A549 (cell line): ENCODE data around the gene MIB1. TPM values are rescaled to one million over a fixed set of nuclear protein-coding genes. Genes with fewer than 3 reads are reported as not detected.

ENCODE experiments used
- ATAC-seq, 2 experiments: fragments of 200-7000 bp in 1 of 2; fragments of >200 bp in 1 of 2; cut with Nextera tagmentation in 1 of 2; cut with Tn5 transposase in 1 of 2; 3 replicates each; pipeline versions ENCODE4 v1.8.0 to v1.9.1; 2018 to 2020; ENCODE audit warnings: mild to moderate bottlenecking in 1 of 2, moderate library complexity in 1 of 2
- CTCF ChIA-PET: fragments of 300-600 bp; sonication (Branson Sonifier 250); formaldehyde crosslinking; extraction: SDS; loops from one replicate; lab custom pipeline; 2021; ENCODE audit warnings: antibody characterized with exemption, inconsistent platforms; lab: Yijun Ruan, JAX
- POLR2A ChIA-PET: fragments of 350-600 bp; formaldehyde crosslinking; extraction: SDS; loops from one replicate; lab custom pipeline; 2021; ENCODE audit warnings: antibody characterized with exemption, inconsistent platforms; lab: Yijun Ruan, JAX
- DNase-seq, 2 experiments: peaks; one replicate each; pipeline versions ENCODE4 v3.0.0 to v3.0.0-alpha.2; 2011 to 2016; ENCODE audit warnings: low read depth in 1 of 2, low spot score in 1 of 2
- FAIRE-seq: peaks from 2 replicates; lab custom pipeline; 2011; peaks lifted over from hg19 to GRCh38; lab: Jason Lieb, UNC
- H3K27ac ChIP-seq, 2 experiments: fragments of >200 bp; sonication (Bioruptor Twin); formaldehyde crosslinking; 3 replicates each; pipeline ENCODE4 v1.5.1; 2016 to 2017
- H3K4me1 ChIP-seq: fragments of >200 bp; sonication (Bioruptor Twin); formaldehyde crosslinking; 3 replicates; pipeline ENCODE4 v1.6.1; 2016
- H3K4me2 ChIP-seq: fragments of >200 bp; sonication (Bioruptor Twin); formaldehyde crosslinking; 3 replicates; pipeline ENCODE4 v1.6.1; 2016
- H3K4me3 ChIP-seq: fragments of >200 bp; sonication (Bioruptor Twin); formaldehyde crosslinking; 3 replicates; pipeline ENCODE4 v1.5.1; 2016
- H3K9me3 ChIP-seq: fragments of >200 bp; sonication (Bioruptor Twin); formaldehyde crosslinking; 3 replicates; pipeline ENCODE4 v1.6.1; 2016
- CEBPB ChIP-seq, 2 experiments: fragments of >200 bp in 1 of 2; sonication (Bioruptor Twin) in 1 of 2; formaldehyde crosslinking in 1 of 2; IDR thresholded peaks; 2 replicates each; pipeline ENCODE4 v1.6.1; 2012 to 2016
- FOSB ChIP-seq: fragments of 250-450 bp; sonication (Bioruptor Pico); IDR thresholded peaks from 2 replicates; pipeline ENCODE4 v1.5.0; 2020; ENCODE audit warnings: mild to moderate bottlenecking, moderate library complexity
- GATA3 ChIP-seq: IDR thresholded peaks from 2 replicates; pipeline ENCODE4 v1.6.1; 2012; ENCODE audit warnings: borderline replicate concordance
- HDAC2 ChIP-seq: fragments of 200-600 bp; sonication (generic); IDR thresholded peaks from 2 replicates; pipeline ENCODE4 v1.6.1; 2016
- JUN ChIP-seq, 2 experiments: fragments of >200 bp; sonication (Bioruptor Twin); formaldehyde crosslinking; IDR thresholded peaks; 2 replicates in 1 of 2; 3 replicates in 1 of 2; pipeline ENCODE4 v1.6.1; 2016 to 2017
- MAZ ChIP-seq: fragments of 150-350 bp; IDR thresholded peaks from 2 replicates; pipeline ENCODE4 v1.6.1; 2014; ENCODE audit warnings: antibody characterized with exemption, low read depth, low read length, borderline replicate concordance
- MYC ChIP-seq: IDR thresholded peaks from 2 replicates; pipeline ENCODE4 v1.6.1; 2012; ENCODE audit warnings: mild to moderate bottlenecking, inconsistent platforms, low read length, improper control_type of control experiment, borderline replicate concordance
- NFE2L2 ChIP-seq: fragments of 150-350 bp; conservative IDR thresholded peaks from 2 replicates; pipeline ENCODE4 v1.6.1; 2014; ENCODE audit warnings: low read length
- PHF8 ChIP-seq: fragments of 200-600 bp; sonication (generic); IDR thresholded peaks from 2 replicates; pipeline ENCODE4 v1.6.1; 2016; ENCODE audit warnings: low read depth, mild to moderate bottlenecking, antibody characterized with exemption, moderate library complexity, borderline replicate concordance
- POLR2A ChIP-seq: IDR thresholded peaks from 2 replicates; pipeline ENCODE4 v1.6.1; 2012; ENCODE audit warnings: mild to moderate bottlenecking, low read length
- RAD21 ChIP-seq, 2 experiments: fragments of >200 bp in 1 of 2; sonication (Bioruptor Twin) in 1 of 2; formaldehyde crosslinking in 1 of 2; IDR thresholded peaks in 1 of 2; conservative IDR thresholded peaks in 1 of 2; 2 replicates in 1 of 2; 3 replicates in 1 of 2; pipeline ENCODE4 v1.6.1; 2012 to 2018; ENCODE audit warnings: inconsistent platforms in 1 of 2
- RCOR1 ChIP-seq: fragments of 150-350 bp; IDR thresholded peaks from 2 replicates; pipeline ENCODE4 v1.6.1; 2014; ENCODE audit warnings: antibody characterized with exemption, low read length, low read depth
- SREBF2 ChIP-seq: fragments of 450-650 bp; IDR thresholded peaks from 2 replicates; pipeline ENCODE4 v1.6.1; 2014; ENCODE audit warnings: mild to moderate bottlenecking, moderate library complexity
- WGBS: methylation state at CpG from one replicate; pipeline ENCODE4 v1.1.6; 2017; ENCODE audit errors: missing lambda C conversion rate; 5-methylcytosine and 5-hydroxymethylcytosine counted together
- polyA minus RNA-seq: library from RNA; depleted of rRNA, polyadenylated mRNA; stranded (reverse); fragments of >200 nt; gene quantifications from 2 replicates; pipeline ENCODE4 v1.2.3, GENCODE V29; 2011; rRNA and poly(A)+ RNA removed
- polyA plus RNA-seq, 4 experiments: library from polyadenylated mRNA; depleted of rRNA in 3 of 4; stranded (reverse); fragments of >200 nt; fragmentation: RNase III in 1 of 4; extraction: RNeasy Plus Mini Kit Qiagen cat#74134 plus additional on column Dnase treatment in 1 of 4; gene quantifications; 2 replicates in 3 of 4; 3 replicates in 1 of 4; pipeline ENCODE4 v1.2.3, GENCODE V29; 2011 to 2017
- TF ChIP-seq, protein P1 (sequence below): fragments of >200 bp; sonication (Bioruptor Twin); formaldehyde crosslinking; IDR thresholded peaks from 3 replicates; pipeline ENCODE4 v1.6.1; 2016
- TF ChIP-seq, protein P2 (sequence below): fragments of 450-650 bp; IDR thresholded peaks from 2 replicates; pipeline ENCODE4 v1.6.1; 2014; ENCODE audit warnings: antibody characterized with exemption
- TF ChIP-seq, protein P3 (sequence below): IDR thresholded peaks from 2 replicates; pipeline ENCODE4 v1.6.1; 2012
- TF ChIP-seq, protein P4 (sequence below): fragments of 250-450 bp; sonication (Bioruptor Pico); IDR thresholded peaks from 2 replicates; pipeline ENCODE4 v1.5.0; 2020; ENCODE audit warnings: low read depth, mild to moderate bottlenecking, moderate library complexity
- TF ChIP-seq, protein P5 (sequence below): fragments of 250-450 bp; sonication (Bioruptor Pico); IDR thresholded peaks from 2 replicates; pipeline ENCODE4 v1.5.0; 2021; ENCODE audit warnings: mild to moderate bottlenecking, moderate library complexity, borderline replicate concordance
- TF ChIP-seq, protein P6 (sequence below): IDR thresholded peaks from 2 replicates; pipeline ENCODE4 v1.6.1; 2012

The MIB1 gene
- polyA plus RNA-seq (2011; rRNA removed) (20.3 and 22.2 TPM in 2 replicates), polyA plus RNA-seq (2017; fragmentation: RNase III; extraction: RNeasy Plus Mini Kit Qiagen cat#74134 plus additional on column Dnase treatment) (8.4 to 9.7 TPM (median 9.6 TPM) in 3 replicates), polyA minus RNA-seq (51.8 and 53.5 TPM in 2 replicates)
- polyA plus RNA-seq (2012; cell fraction: cytosol; rRNA removed) = 1.8 and 2.0 TPM in 2 replicates
- polyA plus RNA-seq (2012; cell fraction: nucleus; rRNA removed) = 1.5 and 2.3 TPM in 2 replicates

DNA sequence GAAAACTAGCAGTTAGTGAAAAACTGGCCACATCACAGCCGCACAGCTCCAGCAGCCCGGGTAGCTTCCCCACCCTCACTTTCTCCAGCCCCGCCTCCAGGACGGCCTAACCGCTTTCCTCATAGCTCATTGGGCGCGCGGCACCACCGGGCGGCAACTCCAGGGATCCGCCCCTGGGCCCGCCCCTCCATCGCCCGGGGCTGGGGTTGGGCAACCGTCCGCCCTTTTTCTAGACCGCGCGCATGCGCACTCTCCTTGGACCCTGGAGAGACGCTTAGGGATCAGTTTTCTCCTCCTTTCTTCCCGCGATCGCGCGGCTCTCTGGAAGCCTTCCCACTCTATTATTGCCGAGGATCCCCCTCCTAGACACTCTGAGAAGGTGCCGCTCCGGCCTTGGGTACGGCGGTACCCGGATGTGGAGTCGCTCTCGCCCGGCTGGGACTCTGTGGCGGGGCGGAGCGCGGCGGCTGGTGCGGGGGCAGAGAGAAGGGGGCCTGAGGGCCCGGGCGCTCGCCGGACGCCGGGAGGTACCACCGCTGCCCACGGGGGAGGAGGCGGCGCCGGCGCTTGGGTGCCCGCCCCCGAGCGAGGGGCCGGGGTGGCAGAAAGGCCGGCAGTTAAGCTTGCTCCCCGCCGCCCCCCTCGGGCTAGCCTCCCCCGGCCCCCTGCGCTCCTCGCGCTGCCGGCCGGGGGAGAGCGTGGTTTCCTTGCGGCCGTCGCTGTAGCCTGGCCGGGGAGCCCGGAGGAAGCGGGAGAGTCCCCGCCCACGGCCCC, at the start of gene MIB1:
TSS of gene MIB1 (plus strand) at position 255 of the 774 bp plus-strand sequence. CDS start 792 bp downstream, outside the sequence.
- H3K4me1 ChIP-seq = peaks cover 8% of the 10 kb centered on the region; the same call in 2 of the 3 replicates
- H3K4me3 ChIP-seq = peak within 1 kb of the TSS; percentile 92
- TF ChIP-seq HDAC2 = no peak
- peak; percentile 73 to 89 for TF ChIP-seq CEBPB (IDR thresholded peaks at IDR 0.05)
- TF ChIP-seq POLR2A = peak; percentile 47
- TF ChIP-seq, protein P1, sequence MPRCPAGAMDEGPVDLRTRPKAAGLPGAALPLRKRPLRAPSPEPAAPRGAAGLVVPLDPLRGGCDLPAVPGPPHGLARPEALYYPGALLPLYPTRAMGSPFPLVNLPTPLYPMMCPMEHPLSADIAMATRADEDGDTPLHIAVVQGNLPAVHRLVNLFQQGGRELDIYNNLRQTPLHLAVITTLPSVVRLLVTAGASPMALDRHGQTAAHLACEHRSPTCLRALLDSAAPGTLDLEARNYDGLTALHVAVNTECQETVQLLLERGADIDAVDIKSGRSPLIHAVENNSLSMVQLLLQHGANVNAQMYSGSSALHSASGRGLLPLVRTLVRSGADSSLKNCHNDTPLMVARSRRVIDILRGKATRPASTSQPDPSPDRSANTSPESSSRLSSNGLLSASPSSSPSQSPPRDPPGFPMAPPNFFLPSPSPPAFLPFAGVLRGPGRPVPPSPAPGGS = 0 out of 3 replicates have a peak, but pooled peaks have one; percentile 26
- TF ChIP-seq RAD21 (conservative IDR thresholded peaks at IDR 0.05 in 1 of 2, IDR thresholded peaks at IDR 0.05 in 1 of 2) = no peak
- TF ChIP-seq PHF8 = peak; percentile 62; the same call in 1 of the 2 replicates
- peak in 1 of 2 experiments; percentile 65; a peak in 2 of 5 replicates for TF ChIP-seq JUN (IDR thresholded peaks at IDR 0.05)
- TF ChIP-seq, protein P2, sequence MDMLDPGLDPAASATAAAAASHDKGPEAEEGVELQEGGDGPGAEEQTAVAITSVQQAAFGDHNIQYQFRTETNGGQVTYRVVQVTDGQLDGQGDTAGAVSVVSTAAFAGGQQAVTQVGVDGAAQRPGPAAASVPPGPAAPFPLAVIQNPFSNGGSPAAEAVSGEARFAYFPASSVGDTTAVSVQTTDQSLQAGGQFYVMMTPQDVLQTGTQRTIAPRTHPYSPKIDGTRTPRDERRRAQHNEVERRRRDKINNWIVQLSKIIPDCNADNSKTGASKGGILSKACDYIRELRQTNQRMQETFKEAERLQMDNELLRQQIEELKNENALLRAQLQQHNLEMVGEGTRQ = peak; percentile 45; the same call in 1 of the 2 replicates
- TF ChIP-seq, protein P3, sequence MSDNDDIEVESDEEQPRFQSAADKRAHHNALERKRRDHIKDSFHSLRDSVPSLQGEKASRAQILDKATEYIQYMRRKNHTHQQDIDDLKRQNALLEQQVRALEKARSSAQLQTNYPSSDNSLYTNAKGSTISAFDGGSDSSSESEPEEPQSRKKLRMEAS = peak; percentile 42; the same call in 1 of the 2 replicates
- H3K27ac ChIP-seq = peak within 1 kb of the TSS; percentile 94 to 100
- ChIA-PET POLR2A (interaction anchor here (1.0 to 1.8 kb wide), 4 partner anchors 11 to 141 kb away, joined by 3 to 17 read pairs (median 6); partner anchors contain the start of genes ABHD3 and ESCO1), CTCF (interaction anchor here (0.9 to 1.3 kb wide), 3 partner anchors 12 to 140 kb away, joined by 3 to 4 read pairs (median 3); partner anchors contain the start of genes ABHD3 and ESCO1)
- WGBS = 1% methylated on average over 11 of the region's 76 CpGs
- H3K4me2 ChIP-seq = peak within 1 kb of the TSS; percentile 77
- no peak for FAIRE-seq
- no peaks in the 10 kb centered on the region for H3K9me3 ChIP-seq
- ATAC-seq = peak; percentile 96 to 99
- peak; percentile 65 to 93 for DNase-seq

DNA sequence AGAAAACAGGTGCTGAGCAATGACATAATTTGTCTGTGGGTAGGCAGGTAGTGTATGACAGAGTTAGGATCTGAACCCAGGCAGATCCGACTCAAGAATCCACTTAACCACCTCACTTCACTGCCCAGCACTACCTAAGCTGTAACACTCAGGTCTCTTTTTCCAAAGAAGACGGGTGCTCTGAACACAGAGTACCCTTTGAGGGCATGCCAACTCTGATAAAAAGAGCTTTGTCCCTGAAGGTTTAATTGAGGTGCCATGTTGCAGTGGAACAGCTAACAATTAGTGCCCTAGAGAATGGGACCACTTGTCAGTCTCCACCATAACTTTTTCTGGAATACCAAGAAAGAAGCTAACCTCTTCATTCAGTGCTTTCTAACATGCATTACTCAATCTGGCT, 47.3 kb upstream of the MIB1 start:
- ATAC-seq (no peak), DNase-seq (no peak), FAIRE-seq (no peak)
- H3K27ac ChIP-seq = no peak overlapping the region
- peaks cover 8% of the 10 kb centered on the region for H3K9me3 ChIP-seq
- TF ChIP-seq, protein P4, sequence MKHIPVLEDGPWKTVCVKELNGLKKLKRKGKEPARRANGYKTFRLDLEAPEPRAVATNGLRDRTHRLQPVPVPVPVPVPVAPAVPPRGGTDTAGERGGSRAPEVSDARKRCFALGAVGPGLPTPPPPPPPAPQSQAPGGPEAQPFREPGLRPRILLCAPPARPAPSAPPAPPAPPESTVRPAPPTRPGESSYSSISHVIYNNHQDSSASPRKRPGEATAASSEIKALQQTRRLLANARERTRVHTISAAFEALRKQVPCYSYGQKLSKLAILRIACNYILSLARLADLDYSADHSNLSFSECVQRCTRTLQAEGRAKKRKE (CRISPR knock-in tag) = no peak
- no peak for TF ChIP-seq RCOR1
- H3K4me2 ChIP-seq = no peak overlapping the region
- POLR2A ChIA-PET = no interaction called here
- H3K4me3 ChIP-seq = no peak overlapping the region
- 97% methylated on average over 2 of the region's 2 CpGs for WGBS
- CTCF ChIA-PET = interaction anchor here (0.9 to 1.2 kb wide), 3 partner anchors 11 to 81 kb away, joined by 3 read pairs; partner anchors contain the start of genes ABHD3 and SNRPD1
- H3K4me1 ChIP-seq = 0 out of 3 replicates have a peak, but pooled peaks cover 5% of the 10 kb centered on the region

DNA sequence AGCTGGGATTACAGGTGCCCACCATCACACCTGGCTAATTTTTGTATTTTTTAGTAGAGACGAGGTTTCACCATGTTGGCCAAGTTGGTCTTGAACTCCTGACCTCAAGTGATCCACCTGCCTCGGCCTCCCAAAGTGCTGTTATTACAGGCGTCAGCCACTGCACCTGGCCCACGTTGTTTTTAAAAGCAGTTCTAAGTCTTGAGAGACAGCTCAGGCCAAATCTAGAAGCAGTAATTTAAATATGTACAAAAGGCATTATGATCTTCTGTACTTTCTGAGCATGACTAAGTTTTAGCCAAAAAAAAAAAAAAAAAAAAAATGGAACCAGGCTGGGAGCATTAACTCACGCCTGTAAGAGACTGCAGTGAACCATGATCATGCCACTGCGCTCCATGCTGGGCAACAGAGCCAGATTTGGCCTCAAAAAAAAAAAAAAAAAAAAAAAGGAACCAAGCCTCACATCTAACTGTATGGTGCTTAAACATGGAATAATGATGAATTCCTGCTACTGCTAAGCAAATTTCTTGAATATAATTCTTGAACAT, 40.0 kb upstream of the MIB1 start:
- POLR2A ChIA-PET = no interaction called here
- DNase-seq (no peak), FAIRE-seq (no peak)

More for the DNA sequence above, 40.0 kb upstream of the MIB1 start:
- Histone ChIP-seq H3K4me3 (no peak overlapping the region), H3K9me3 (no peaks in the 10 kb centered on the region), H3K4me1 (peaks cover 15% of the 10 kb centered on the region; the same call in 2 of the 3 replicates), H3K27ac (no peak overlapping the region), H3K4me2 (no peak overlapping the region)
- no peak for ATAC-seq
- TF ChIP-seq SREBF2 = no peak
- no peak for TF ChIP-seq RCOR1
- TF ChIP-seq MYC = no peak
- TF ChIP-seq FOSB (CRISPR knock-in tag) = no peak
- TF ChIP-seq, protein P5, sequence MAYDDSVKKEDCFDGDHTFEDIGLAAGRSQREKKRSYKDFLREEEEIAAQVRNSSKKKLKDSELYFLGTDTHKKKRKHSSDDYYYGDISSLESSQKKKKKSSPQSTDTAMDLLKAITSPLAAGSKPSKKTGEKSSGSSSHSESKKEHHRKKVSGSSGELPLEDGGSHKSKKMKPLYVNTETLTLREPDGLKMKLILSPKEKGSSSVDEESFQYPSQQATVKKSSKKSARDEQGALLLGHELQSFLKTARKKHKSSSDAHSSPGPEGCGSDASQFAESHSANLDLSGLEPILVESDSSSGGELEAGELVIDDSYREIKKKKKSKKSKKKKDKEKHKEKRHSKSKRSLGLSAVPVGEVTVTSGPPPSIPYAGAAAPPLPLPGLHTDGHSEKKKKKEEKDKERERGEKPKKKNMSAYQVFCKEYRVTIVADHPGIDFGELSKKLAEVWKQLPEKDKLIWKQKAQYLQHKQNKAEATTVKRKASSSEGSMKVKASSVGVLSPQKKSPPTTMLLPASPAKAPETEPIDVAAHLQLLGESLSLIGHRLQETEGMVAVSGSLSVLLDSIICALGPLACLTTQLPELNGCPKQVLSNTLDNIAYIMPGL (CRISPR knock-in tag) = no peak
- TF ChIP-seq, protein P3 = no peak
- no peak for TF ChIP-seq GATA3
- TF ChIP-seq, protein P6, sequence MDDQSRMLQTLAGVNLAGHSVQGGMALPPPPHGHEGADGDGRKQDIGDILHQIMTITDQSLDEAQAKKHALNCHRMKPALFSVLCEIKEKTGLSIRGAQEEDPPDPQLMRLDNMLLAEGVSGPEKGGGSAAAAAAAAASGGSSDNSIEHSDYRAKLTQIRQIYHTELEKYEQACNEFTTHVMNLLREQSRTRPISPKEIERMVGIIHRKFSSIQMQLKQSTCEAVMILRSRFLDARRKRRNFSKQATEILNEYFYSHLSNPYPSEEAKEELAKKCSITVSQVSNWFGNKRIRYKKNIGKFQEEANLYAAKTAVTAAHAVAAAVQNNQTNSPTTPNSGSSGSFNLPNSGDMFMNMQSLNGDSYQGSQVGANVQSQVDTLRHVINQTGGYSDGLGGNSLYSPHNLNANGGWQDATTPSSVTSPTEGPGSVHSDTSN = no peak
- TF ChIP-seq MAZ = no peak
- TF ChIP-seq NFE2L2 = no peak
- CTCF ChIA-PET = interaction anchor here (0.6 to 0.7 kb wide), 2 partner anchors 29 to 729 kb away, joined by 3 to 5 read pairs; no protein-coding TSS in a partner anchor
- WGBS = 94% methylated on average over 6 of the region's 6 CpGs
